Activated CD8-positive, alpha-beta T cell treated with anti-CD3 and anti-CD28 coated beads, Interleukin-2, amount 10 ng/mL, durations not matched to agents 7 days and 5 days (primary cell): ENCODE results near the gene METRN. TPM values are rescaled to one million over a fixed set of nuclear protein-coding genes. Genes with fewer than 3 reads are reported as not detected.
"Not testable (repeated sequence)": the region's sequence is repeated elsewhere in the genome, so short reads cannot be mapped to it uniquely, and the experiment has no call there.

ENCODE experiments used
- ATAC-seq: fragments of 150-1000 bp; cut with Tn5 transposase; one replicate; pipeline ENCODE4 v1.10.0; 2021; ENCODE audit warnings: moderate library complexity
- CTCF ChIA-PET: fragments of 350-600 bp; sonication (Branson Sonifier 250); formaldehyde crosslinking; loops from one replicate; lab custom pipeline; 2021; ENCODE audit warnings: antibody characterized with exemption; lab: Charles Lee
- POLR2A ChIA-PET: fragments of 350-600 bp; sonication (Branson Sonifier 250); formaldehyde crosslinking; loops from one replicate; lab custom pipeline; 2021; ENCODE audit warnings: antibody characterized with exemption; lab: Charles Lee
- DNase-seq: peaks from one replicate; pipeline ENCODE4 v3.0.0-alpha.2; 2020
- H3K27ac Mint-ChIP-seq: one replicate; pipeline ENCODE4 v1.8.0; 2021; ENCODE audit warnings: mild to moderate bottlenecking, mixed read lengths
- H3K27me3 Mint-ChIP-seq: one replicate; pipeline ENCODE4 v1.8.0; 2021; ENCODE audit warnings: low read depth, mixed read lengths
- H3K36me3 Mint-ChIP-seq: one replicate; pipeline ENCODE4 v1.8.0; 2021; ENCODE audit warnings: low read depth, mixed read lengths
- H3K4me1 Mint-ChIP-seq: one replicate; pipeline ENCODE4 v1.8.0; 2021; ENCODE audit warnings: low read depth, mixed read lengths
- H3K4me3 Mint-ChIP-seq: one replicate; pipeline ENCODE4 v1.8.0; 2021; ENCODE audit warnings: mild to moderate bottlenecking, mixed read lengths
- H3K9me3 Mint-ChIP-seq: one replicate; pipeline ENCODE4 v1.8.0; 2022; ENCODE audit warnings: mixed read lengths; ENCODE audit not compliant: insufficient read depth
- total RNA-seq, 2 experiments: library from RNA; stranded (reverse); gene quantifications; one replicate each; pipeline ENCODE4 v1.2.3, GENCODE V29; 2021

The METRN gene
- total RNA-seq, 2 experiments from 2014 or later, result 8.1 to 10.6 TPM

- Mint-ChIP-seq H3K4me1 (no peaks in the 10 kb centered on the region), H3K27me3 (peaks cover 48% of the 10 kb centered on the region), H3K9me3 (no peaks in the 10 kb centered on the region), H3K27ac (no peak overlapping the region), H3K36me3 (no peaks in the 10 kb centered on the region), H3K4me3 (no peak overlapping the region)
- ATAC-seq, result no peak
- no peak for DNase-seq
- POLR2A ChIA-PET, result interaction anchor here (1.1 kb wide), 1 partner anchor 16 kb away, joined by 3 read pairs; no protein-coding TSS in a partner anchor
- CTCF ChIA-PET, result interaction anchor here (1.0 to 1.7 kb wide), 3 partner anchors 13 to 80 kb away, joined by 3 to 5 read pairs (median 4); no protein-coding TSS in a partner anchor
Observed at GRCh38 chr16:706189-707061, 8.5 kb upstream of the METRN start.

- Mint-ChIP-seq H3K36me3 (no peaks in the 10 kb centered on the region), H3K4me3 (no peak overlapping the region), H3K9me3 (no peaks in the 10 kb centered on the region), H3K27me3 (peaks cover 41% of the 10 kb centered on the region), H3K4me1 (peaks cover 1% of the 10 kb centered on the region), H3K27ac (no peak overlapping the region)
- ChIA-PET CTCF (interaction anchor here (1.0 to 1.7 kb wide), 4 partner anchors 9 to 80 kb away, joined by 3 to 5 read pairs (median 4); no protein-coding TSS in a partner anchor), POLR2A (no interaction called here)
- DNase-seq (no peak), ATAC-seq (no peak)
Observed at GRCh38 chr16:707062-707538, 7.8 kb upstream of the METRN start.

- Mint-ChIP-seq H3K27ac (no peak overlapping the region), H3K27me3 (peaks cover 35% of the 10 kb centered on the region), H3K9me3 (no peaks in the 10 kb centered on the region), H3K36me3 (no peaks in the 10 kb centered on the region), H3K4me3 (no peak overlapping the region), H3K4me1 (peaks cover 1% of the 10 kb centered on the region)
- CTCF ChIA-PET, result interaction anchor here (1.0 to 1.7 kb wide), 5 partner anchors 8 to 79 kb away, joined by 3 to 4 read pairs (median 3); partner anchors contain the start of gene CIAO3
- DNase-seq, result no peak
- no peak for ATAC-seq
- POLR2A ChIA-PET, result interaction anchor here (0.9 to 1.0 kb wide), 2 partner anchors 14 to 18 kb away, joined by 3 read pairs; no protein-coding TSS in a partner anchor
Observed at GRCh38 chr16:708019-708418, 6.9 kb upstream of the METRN start.

- no peaks in the 10 kb centered on the region for H3K36me3 Mint-ChIP-seq
- peaks cover 29% of the 10 kb centered on the region for H3K27me3 Mint-ChIP-seq
- H3K9me3 Mint-ChIP-seq, result no peaks in the 10 kb centered on the region
- no peak overlapping the region for H3K4me3 Mint-ChIP-seq
- peaks cover 2% of the 10 kb centered on the region for H3K4me1 Mint-ChIP-seq
- DNase-seq (no peak), ATAC-seq (no peak)
- H3K27ac Mint-ChIP-seq, result no peak overlapping the region
- ChIA-PET CTCF (interaction anchor here (1.2 kb wide), 1 partner anchor 32 kb away, joined by 3 read pairs; the partner anchor contains the start of gene CIAO3), POLR2A (interaction anchor here (0.9 kb wide), 1 partner anchor 13 kb away, joined by 3 read pairs; no protein-coding TSS in a partner anchor)
Observed at GRCh38 chr16:708959-709358, 6.0 kb upstream of the METRN start.

DNA sequence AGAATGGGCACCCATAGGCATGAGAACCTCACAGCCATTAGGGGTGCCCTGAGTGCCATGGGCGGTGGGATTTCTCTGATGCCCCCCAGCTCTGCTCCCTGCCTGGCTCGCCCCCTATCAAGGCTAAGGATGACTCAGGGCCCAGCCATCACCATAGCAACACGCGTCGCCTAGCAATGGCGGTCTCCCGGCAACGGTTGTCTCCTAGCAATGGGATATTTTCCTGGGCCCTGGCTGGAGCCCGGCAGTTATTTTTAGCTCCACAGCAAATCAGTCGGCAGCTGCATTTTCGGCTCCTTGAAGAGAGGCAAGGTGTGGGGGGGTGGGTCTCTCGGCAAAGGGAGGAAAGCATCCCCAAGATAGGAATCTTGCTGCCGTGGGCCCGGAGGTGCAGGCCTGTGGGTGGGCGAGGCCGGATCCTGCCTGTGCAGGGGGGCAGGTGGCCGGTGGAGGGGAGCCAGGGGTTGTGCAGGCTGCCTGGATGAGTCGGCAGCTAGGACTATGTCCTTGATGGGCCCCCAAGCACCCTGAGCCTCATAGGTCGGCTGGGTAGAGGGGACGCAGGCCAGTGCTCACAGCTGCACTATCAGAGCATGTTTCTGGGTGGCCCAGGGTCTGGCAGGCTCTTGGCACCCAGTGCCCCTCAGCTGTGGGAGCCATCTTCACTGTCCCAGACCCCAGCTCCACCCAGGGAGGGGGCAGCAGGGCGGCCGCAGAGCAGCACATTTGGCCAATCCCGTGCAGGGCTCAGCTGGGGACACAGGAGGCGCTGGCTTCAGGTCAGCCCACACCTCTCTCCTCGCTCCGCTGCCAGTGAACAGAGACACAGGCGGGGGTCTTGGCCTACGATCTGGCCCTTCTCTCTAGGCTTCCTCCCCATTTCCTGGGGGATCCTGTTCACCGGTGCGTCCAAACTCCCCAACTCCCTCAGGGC lies 5.1 kb upstream of the METRN start:
- POLR2A ChIA-PET, result no interaction called here
- Mint-ChIP-seq H3K27ac (no peak overlapping the region), H3K9me3 (no peaks in the 10 kb centered on the region), H3K36me3 (no peaks in the 10 kb centered on the region), H3K27me3 (peaks cover 26% of the 10 kb centered on the region), H3K4me3 (no peak overlapping the region), H3K4me1 (peaks cover 6% of the 10 kb centered on the region)
- ATAC-seq (no peak), DNase-seq (no peak)
- CTCF ChIA-PET, result interaction anchor here (1.0 to 3.7 kb wide), 2 partner anchors 26 to 76 kb away, joined by 3 to 51 read pairs; partner anchors contain the start of genes CHTF18 and RPUSD1

- H3K9me3 Mint-ChIP-seq, result no peaks in the 10 kb centered on the region
- ChIA-PET POLR2A (no interaction called here), CTCF (interaction anchor here (1.0 to 3.7 kb wide), 2 partner anchors 25 to 75 kb away, joined by 3 to 51 read pairs; partner anchors contain the start of genes CHTF18 and RPUSD1)
- H3K27me3 Mint-ChIP-seq, result peaks cover 26% of the 10 kb centered on the region
- H3K27ac Mint-ChIP-seq, result no peak overlapping the region
- no peak for ATAC-seq
- H3K4me3 Mint-ChIP-seq, result no peak overlapping the region
- H3K4me1 Mint-ChIP-seq, result peaks cover 6% of the 10 kb centered on the region
- no peak for DNase-seq
- H3K36me3 Mint-ChIP-seq, result no peaks in the 10 kb centered on the region
Observed at GRCh38 chr16:710500-711075, 4.3 kb upstream of the METRN start.

DNA sequence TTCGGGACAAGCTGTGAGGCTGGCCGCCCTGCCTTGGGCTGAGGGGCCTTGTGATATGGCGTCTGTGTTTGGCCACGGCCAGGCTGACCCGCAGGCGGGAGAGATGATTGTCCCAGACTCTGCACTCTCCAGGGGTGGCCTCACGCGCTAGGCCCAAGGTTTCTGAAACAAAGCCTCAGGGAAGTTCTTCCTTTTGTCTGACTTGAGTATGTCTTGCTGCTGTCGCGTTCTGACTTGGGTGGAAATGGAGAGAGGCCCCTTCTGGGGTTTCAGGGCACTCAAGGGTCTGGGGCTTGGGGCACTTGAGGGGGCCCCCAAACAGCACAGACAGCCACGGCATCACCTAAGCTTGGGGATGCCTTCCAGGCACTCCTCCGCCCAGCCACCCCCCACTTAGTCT lies 3.8 kb upstream of the METRN start:
- Mint-ChIP-seq H3K36me3 (no peaks in the 10 kb centered on the region), H3K27me3 (peaks cover 26% of the 10 kb centered on the region), H3K27ac (no peak overlapping the region), H3K9me3 (no peaks in the 10 kb centered on the region), H3K4me3 (no peak overlapping the region), H3K4me1 (peaks cover 9% of the 10 kb centered on the region)
- no peak for ATAC-seq
- no peak for DNase-seq
- POLR2A ChIA-PET, result no interaction called here
- CTCF ChIA-PET, result interaction anchor here (3.7 kb wide), 1 partner anchor 74 kb away, joined by 51 read pairs; the partner anchor contains the start of genes CHTF18 and RPUSD1

DNA sequence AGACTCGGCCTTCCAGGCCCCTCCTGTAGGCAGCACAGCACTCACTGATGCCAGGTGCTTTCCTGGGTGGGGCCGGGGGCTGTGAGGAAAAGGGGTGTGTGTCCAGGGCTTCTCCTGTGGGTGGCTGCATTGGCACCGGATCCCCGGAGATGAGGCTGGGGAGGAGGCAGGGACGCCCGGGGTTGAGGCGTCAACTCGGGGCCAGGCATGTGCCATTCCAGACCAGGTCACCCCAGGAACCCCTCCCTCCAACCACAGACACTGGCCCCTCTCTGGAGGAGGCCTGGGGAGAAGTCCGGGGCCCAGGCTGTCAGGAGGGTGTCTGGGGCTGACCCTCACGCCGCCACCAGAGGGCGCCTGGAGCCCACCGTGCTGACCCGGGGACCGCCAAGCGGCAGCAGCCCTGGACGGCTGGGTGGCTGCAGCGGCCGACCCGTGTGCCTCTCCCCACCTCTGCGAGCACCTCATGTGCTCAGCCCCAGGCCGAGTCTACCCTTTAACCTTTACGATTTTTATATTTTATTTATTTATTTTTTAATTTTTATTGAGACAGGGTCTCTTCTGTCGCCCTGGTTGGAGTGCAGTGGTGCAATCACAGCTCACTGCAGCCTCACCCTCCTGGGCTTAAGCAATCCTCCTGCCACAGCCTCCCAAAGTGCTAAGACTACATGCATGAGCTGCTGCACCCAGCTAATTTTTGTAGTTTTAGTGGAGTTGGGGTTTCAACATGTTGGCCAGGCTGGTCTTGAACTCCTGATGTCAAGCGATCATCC lies 3.2 kb upstream of the METRN start:
- ATAC-seq, result peak; percentile 65
- no peak overlapping the region for H3K4me3 Mint-ChIP-seq
- no peaks in the 10 kb centered on the region for H3K36me3 Mint-ChIP-seq
- H3K27me3 Mint-ChIP-seq, result peaks cover 24% of the 10 kb centered on the region
- peaks cover 11% of the 10 kb centered on the region for H3K4me1 Mint-ChIP-seq
- ChIA-PET CTCF (interaction anchor here (0.7 to 3.7 kb wide), 19 partner anchors 9 to 345 kb away, joined by 3 to 51 read pairs (median 4); partner anchors contain the start of genes ANTKMT, CHTF18, CIAO3 and RPUSD1), POLR2A (no interaction called here)
- H3K9me3 Mint-ChIP-seq, result no peaks in the 10 kb centered on the region
- no peak overlapping the region for H3K27ac Mint-ChIP-seq
- peak; percentile 85 for DNase-seq

GRCh38 chr16:712740-713250 lies 2.1 kb upstream of the METRN start:
- H3K27ac Mint-ChIP-seq, H3K4me3 Mint-ChIP-seq, H3K9me3 Mint-ChIP-seq, ATAC-seq, H3K36me3 Mint-ChIP-seq, POLR2A ChIA-PET: not testable (repeated sequence)
- Mint-ChIP-seq H3K27me3 (peaks cover 16% of the 10 kb centered on the region), H3K4me1 (peaks cover 11% of the 10 kb centered on the region)
- CTCF ChIA-PET, result interaction anchor here (0.7 to 3.7 kb wide), 18 partner anchors 8 to 344 kb away, joined by 3 to 51 read pairs (median 4); partner anchors contain the start of genes ANTKMT, CHTF18, CIAO3 and RPUSD1
- DNase-seq, result peak; percentile 61

- no peak overlapping the region for H3K4me3 Mint-ChIP-seq
- CTCF ChIA-PET, result interaction anchor here (1.1 kb wide), 1 partner anchor 71 kb away, joined by 4 read pairs; no protein-coding TSS in a partner anchor
- ATAC-seq (no peak), DNase-seq (no peak)
- no peaks in the 10 kb centered on the region for H3K9me3 Mint-ChIP-seq
- POLR2A ChIA-PET, result interaction anchor here (1.5 kb wide), 1 partner anchor 24 kb away, joined by 6 read pairs; the partner anchor contains the start of gene WDR24
- peaks cover 10% of the 10 kb centered on the region for H3K27me3 Mint-ChIP-seq
- peaks cover 16% of the 10 kb centered on the region for H3K4me1 Mint-ChIP-seq
- no peak overlapping the region for H3K27ac Mint-ChIP-seq
- H3K36me3 Mint-ChIP-seq, result no peaks in the 10 kb centered on the region
Observed at GRCh38 chr16:714079-714478, 839 bp upstream of the METRN start.
